C1 segment of cervical spinal cord (tissue), 14 donors: ENCODE data around the gene PLEKHA1.

Experiments
- DNase-seq, 14 donors: peaks; one replicate each; lab custom pipeline; 2025; lab: John Stamatoyannopoulos, UW

The PLEKHA1 gene

GRCh38 chr10:122375679-122376160, 1.2 kb downstream of the PLEKHA1 start:
- DNase-seq, result no peak

- DNase-seq, result no peak
These were observed 2.0 kb downstream of the PLEKHA1 start for GRCh38 chr10:122376364-122376961.

GRCh38 chr10:122379041-122379440, 4.5 kb downstream of the PLEKHA1 start:
- no peak for DNase-seq

DNA sequence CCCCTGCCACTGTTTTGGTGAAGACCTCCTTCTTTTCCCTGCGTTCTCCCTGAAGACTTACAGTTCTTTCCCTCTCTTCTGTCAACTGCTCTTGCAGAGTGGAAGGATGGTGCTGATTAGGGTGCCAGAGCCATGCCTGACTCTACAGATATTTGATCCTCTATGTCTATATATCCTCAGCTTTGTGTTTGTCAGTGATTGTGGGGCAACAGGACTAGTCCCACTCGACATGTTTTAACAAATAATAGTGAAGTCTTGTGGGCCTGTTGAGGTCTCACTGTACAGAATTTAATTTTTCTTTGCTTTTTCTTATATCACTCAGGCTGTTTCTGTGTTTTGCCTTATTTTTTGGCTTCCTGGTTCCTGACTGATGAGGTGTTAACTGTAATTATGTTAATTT, 5.0 kb downstream of the PLEKHA1 start:
- DNase-seq, result no peak

DNA sequence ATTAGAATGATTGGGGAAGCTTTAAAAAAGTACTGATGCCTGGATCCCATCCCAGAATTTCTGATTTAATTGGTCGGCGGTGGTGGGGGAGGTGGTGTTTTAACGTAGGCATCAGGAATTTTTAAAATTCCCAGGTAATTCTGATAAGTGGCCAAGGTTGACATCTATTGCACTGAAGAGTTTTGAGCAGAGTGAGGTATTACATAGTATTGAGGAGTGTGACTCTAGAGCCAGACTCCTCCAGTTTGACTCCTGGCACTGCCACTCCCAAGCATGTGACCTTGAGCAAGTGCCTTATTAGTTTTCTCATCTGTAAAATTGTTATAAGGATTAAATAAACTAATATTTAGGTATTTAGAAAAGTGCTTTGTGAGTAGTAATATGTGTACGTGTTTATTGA, 6.2 kb downstream of the PLEKHA1 start:
- no peak for DNase-seq

DNA sequence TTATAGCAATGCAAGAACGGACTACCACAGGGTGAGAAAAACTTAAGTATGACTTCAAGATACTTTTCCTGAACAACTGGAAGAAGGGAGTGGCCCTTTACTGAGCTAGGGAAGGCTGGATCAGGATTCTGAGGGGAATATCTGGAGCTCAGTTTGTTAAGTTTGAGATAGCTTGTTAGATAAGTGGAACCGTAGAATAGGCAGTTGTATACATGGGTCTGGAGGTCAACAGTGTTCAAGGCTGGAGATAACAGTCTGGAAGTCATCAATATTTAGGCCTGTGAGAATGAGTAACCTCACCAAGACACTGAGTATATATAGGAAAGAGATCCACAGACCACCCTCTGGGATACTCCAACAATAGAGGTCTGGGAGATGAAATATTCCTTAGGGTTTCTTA, 7.2 kb downstream of the PLEKHA1 start:
- DNase-seq, result no peak

DNA sequence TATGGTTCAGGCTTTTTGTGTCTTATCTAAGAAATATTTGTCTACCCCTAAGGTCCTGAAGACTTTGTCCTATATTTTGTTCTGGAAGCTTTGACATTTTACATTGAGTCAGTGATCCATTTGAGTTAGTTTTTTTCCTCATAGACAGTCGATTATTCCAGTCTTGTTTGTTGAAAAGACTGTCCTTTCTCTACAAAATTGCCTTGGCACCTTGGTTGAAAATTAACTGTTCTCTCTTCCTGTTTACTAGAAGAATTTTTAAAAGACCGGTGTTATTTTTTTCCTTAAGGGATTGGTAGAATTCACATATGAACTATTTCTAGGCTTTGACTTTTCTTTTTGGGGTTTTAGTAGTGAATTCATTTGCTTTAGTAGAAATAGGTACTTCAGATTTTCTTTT, 12.0 kb downstream of the PLEKHA1 start:
- no peak for DNase-seq

DNA sequence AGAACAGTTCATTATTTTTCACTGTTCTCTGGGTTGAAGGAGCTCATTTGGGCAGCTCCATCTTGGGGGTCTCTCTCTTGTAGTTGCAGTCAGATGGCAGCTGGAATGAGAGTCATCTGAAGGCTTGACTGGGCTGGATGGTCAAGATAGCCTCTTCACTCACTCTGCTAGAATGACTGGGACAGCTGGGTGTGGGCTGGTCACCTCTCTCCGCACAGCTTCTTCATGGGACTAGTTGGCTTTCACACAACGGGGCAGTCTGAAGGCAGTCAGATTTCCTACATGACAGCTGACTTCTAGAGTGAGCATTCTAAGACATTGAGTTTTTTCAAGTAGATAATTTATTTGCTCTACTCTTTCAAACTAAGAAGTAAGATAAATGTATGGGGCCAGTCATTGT, 13.1 kb downstream of the PLEKHA1 start:
- no peak for DNase-seq

GRCh38 chr10:122388287-122388997, 13.9 kb downstream of the PLEKHA1 start:
- DNase-seq, result no peak

- no peak for DNase-seq
These were observed 15.8 kb downstream of the PLEKHA1 start for GRCh38 chr10:122390271-122390670.

DNA sequence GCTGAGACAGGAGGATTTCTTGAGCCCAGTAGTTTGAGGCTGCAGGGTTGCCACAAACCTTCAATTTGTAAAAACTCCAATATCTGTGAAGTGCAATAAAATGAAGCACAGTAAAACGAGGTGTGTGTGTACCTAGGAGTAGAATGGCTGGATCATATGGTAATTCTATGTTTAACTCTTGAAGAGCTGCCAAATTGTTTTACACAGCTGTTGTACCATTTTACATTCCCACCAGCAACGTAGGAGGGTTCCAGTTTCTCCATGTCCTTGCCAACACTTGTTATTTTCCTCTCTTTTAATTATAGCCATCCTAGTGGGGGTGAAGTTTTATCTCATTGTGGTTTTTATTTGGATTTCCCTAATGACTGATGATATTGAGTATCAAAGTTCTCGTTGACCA, 16.2 kb downstream of the PLEKHA1 start:
- no peak for DNase-seq

DNA sequence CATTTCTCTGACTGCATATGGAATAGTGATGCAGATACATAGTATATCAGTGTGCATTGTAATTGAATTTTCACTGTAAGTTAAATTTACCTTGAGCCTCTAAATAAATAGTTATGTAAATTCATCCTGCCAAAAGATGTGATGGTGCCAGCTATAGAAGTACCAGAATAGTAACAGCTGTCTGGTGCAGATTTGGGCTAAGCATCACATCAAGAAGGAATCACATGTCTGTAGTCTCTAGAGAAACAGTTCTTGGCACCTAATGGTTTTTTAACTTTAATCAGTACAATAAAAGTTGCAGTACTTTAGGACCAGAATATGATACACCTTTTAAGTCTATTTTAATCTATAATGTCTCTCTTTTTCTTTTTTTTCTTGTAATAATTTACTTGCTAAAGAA, 17.4 kb downstream of the PLEKHA1 start:
- no peak for DNase-seq

DNA sequence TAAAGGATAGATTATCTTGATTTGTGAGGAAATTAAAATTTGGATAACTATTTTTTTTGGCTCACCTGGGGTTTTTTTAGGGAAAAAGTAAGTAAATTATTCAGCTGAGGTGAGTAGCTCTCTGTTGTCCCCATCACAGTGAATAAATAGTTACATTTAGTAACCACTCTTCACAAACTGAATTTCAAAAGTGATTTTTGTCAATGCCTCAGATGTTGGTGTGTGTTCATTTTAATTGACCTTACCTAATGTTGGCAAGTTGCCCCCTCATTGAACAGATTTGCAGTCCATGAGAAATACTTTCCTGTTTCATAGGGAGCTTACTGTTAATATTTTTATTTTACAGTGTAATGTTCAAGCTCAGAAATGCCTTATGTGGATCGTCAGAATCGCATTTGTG, 18.3 kb downstream of the PLEKHA1 start:
- no peak for DNase-seq

- DNase-seq, result no peak
These were observed 18.8 kb downstream of the PLEKHA1 start for GRCh38 chr10:122393288-122393687.

DNA sequence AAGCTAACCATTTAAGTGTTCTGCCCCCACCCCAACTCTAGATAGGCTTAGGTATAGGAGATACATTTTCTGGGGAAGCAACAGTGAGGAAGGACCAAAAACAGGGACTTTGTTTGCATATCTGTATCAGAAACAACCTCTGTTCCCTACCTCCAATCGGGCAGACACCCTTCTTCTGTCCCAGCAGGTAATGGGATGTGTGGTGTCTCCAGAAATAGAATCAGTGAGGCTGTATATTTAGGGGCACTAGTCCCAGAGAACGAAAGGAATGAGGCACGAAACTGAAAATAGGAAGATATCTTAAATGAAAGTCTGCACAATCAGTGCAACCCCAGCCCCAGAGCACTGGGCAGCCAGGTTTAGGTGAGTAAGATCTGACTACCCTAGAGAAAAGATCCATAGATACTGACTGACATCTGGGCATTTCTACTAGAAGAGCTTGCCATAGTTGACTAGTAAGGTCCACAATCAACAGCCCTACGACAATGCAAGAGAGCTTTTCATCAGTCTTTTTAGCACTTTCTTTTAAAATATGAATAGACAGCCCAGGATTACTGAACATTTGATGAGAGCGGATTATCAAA, 28.1 kb downstream of the PLEKHA1 start:
- DNase-seq, result no peak

GRCh38 chr10:122404576-122404975, 30.1 kb downstream of the PLEKHA1 start:
- DNase-seq, result no peak

DNA sequence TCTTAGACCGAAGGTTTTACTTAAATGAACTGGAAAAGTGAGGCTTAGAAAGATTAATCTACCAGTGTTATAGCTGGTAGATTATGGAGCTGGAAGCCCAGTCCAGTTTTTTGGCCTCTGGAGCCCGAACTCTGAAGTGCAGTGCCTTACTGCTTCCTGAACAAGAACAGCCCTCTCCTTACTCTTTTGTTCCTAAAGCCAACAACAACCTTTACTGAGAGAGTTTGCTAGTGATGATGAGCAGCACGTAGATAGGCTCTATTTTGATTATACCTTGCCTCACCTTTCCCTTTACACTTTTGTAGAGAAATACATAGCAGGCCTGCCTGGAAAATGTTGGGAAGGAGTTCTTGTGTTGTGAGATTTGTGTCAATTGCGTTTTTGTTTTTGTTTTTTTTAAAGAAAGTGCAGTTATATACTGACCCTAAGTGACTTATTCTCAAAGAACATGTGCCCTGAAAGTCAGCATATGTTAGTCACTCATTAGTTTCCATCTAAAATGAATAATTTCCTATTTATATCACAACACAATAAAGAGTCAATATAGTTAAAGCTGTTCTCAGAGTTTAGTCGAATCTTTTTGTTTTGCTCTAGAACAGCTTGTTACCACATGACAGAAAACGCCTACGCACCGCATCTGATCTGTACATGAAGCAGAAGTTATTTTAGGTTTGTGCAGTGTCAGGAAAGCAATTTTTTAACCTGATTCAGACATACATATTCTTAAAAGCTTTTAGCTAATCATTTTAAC, 33.0 kb downstream of the PLEKHA1 start:
- DNase-seq, result no peak

GRCh38 chr10:122413327-122413726, 38.8 kb downstream of the PLEKHA1 start:
- no peak for DNase-seq

DNA sequence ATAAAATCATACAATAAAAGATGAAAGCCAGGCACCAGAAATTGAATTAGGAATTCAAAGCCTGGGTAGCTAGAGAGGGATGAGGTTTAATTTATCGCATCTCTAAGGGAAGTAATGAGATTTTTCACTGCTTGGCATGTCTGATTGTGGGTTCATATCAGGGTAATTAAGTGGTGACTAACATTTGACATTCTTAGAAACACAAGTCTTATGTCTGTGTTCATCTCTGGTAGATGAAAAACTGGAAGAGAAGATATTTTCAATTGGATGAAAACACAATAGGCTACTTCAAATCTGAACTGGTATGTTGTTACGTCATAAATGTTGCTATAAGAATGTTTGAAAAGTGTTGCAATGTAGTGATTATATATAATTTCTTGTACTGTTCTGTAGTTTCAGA, 43.2 kb downstream of the PLEKHA1 start:
- DNase-seq, result no peak

DNA sequence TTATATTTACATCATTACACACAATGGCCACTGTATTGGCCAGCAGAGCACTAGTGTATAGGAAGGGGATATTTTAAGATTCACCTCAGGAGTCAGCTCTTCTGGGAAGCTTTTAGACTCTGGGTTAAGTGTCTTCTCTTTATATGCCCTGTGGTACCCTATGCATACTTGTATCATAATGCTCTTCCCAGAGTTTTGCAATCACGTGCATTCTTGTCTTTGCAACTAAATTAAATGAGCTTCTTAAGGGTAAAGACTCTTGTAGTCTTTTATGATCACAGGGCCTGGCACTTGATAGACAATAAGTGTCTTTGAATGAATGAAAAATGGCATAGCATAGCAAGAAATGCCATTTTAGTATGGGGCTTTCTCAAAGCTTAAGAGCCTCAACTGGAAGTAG, 44.5 kb downstream of the PLEKHA1 start:
- no peak for DNase-seq

GRCh38 chr10:122419876-122420623, 45.5 kb downstream of the PLEKHA1 start:
- no peak for DNase-seq

DNA sequence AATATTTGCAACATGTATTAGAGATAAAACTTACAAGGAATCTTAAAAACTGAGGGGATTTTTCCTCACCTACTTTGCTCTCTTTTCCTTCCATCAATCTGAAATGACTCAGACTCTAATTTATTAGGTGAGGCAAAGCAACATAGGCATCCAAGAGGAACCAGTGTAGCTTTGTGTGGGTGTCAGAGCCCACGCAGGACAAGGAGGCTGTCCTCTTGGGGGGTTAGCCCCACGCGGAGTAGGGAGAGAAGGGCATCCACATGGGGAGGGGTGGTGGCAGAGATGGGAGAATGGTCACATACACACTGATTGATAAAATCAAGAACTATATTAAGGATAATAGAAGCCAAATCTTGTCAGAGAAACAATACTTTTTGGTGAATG, 46.1 kb downstream of the PLEKHA1 start:
- DNase-seq, result no peak
